ENCODE measurements around the gene CREB3L4.

Gene CREB3L4

GRCh38 chr1:153987621-153988020, 19.9 kb downstream of the CREB3L4 start:
- Histone ChIP-seq H2BK12ac (ENCODE audit: low read length) (no peak overlapping the region), H2BK120ac (ENCODE audit: low read depth, low read length) (no peak overlapping the region), H3K18ac (ENCODE audit: low read length) (no peak overlapping the region), H3K4me3 (ENCODE audit: low read length in 2 of 2) (no peak overlapping the region), H3K4ac (ENCODE audit: low read length) (no peak overlapping the region), H3K79me1 (ENCODE audit: low read depth, low read length) (peaks cover 5% of the 10 kb centered on the region), H2AFZ (ENCODE audit: low read length) (no peak overlapping the region), H3K23ac (ENCODE audit: low read depth, low read length, poor library complexity) (no peak overlapping the region), H3K27ac (replicated peaks; ENCODE audit: low read length) (no peak overlapping the region), H3K27me3 (ENCODE audit: control insufficient read depth in 3 of 3, insufficient read depth in 3 of 3, low read depth in 1 of 3, low read length in 3 of 3) (no peaks in the 10 kb centered on the region), H2AK5ac (ENCODE audit: low read depth, low read length) (no peak overlapping the region), H4K91ac (ENCODE audit: low read depth, low read length, poor library complexity) (no peak overlapping the region), H4K8ac (ENCODE audit: low read depth, low read length) (no peak overlapping the region), H2BK5ac (ENCODE audit: low read length) (no peak overlapping the region), H2BK15ac (ENCODE audit: low read length) (no peak overlapping the region), H3K4me2 (ENCODE audit: insufficient read depth, low read length, poor library complexity, severe bottlenecking) (no peak overlapping the region), H3K4me1 (ENCODE audit: control insufficient read depth in 2 of 2, insufficient read depth in 1 of 2, low read depth in 1 of 2, low read length in 2 of 2) (peaks cover 9 to 14% of the 10 kb centered on the region in 2 donors), H3K36me3 (replicated peaks in 1 of 2; ENCODE audit: control insufficient read depth in 2 of 2, insufficient read depth in 2 of 2, low read length in 2 of 2) (peaks cover 8 to 34% of the 10 kb centered on the region in 2 donors), H3K9me3 (replicated peaks in 1 of 2; ENCODE audit: control insufficient read depth in 2 of 2, insufficient read depth in 1 of 2, low read depth in 1 of 2, low read length in 2 of 2) (peaks cover 0 to 3% of the 10 kb centered on the region in 2 donors), H3K14ac (ENCODE audit: low read length) (no peak overlapping the region), H3K9ac (ENCODE audit: low read depth, low read length, poor library complexity) (no peak overlapping the region)
- no CpG with 5 or more reads among the region's 8 CpGs for WGBS, 2 donors (ENCODE audit: extremely low coverage in 2 of 2, insufficient read length in 2 of 2, insufficient replicate concordance in 1 of 2)
- DNase-seq (ENCODE audit: low spot score), result no peak

- Histone ChIP-seq H3K4ac (ENCODE audit: low read length) (no peak within 1 kb of the TSS), H2BK12ac (ENCODE audit: low read length) (no peak within 1 kb of the TSS), H3K27me3 (ENCODE audit: control insufficient read depth in 3 of 3, insufficient read depth in 3 of 3, low read depth in 1 of 3, low read length in 3 of 3) (no peaks in the 10 kb centered on the region), H3K9ac (ENCODE audit: low read depth, low read length, poor library complexity) (peak within 1 kb of the TSS; percentile 91), H2BK120ac (ENCODE audit: low read depth, low read length) (no peak within 1 kb of the TSS), H2AK5ac (ENCODE audit: low read depth, low read length) (peak within 1 kb of the TSS; percentile 68), H3K4me3 (ENCODE audit: low read length in 2 of 2) (peak within 1 kb of the TSS; percentile 84 to 95), H2AFZ (ENCODE audit: low read length) (peak within 1 kb of the TSS; percentile 84), H2BK5ac (ENCODE audit: low read length) (peak within 1 kb of the TSS; percentile 39), H3K79me1 (ENCODE audit: low read depth, low read length) (peaks cover 5% of the 10 kb centered on the region), H3K23ac (ENCODE audit: low read depth, low read length, poor library complexity) (peak within 1 kb of the TSS; percentile 99), H4K91ac (ENCODE audit: low read depth, low read length, poor library complexity) (no peak within 1 kb of the TSS), H4K8ac (ENCODE audit: low read depth, low read length) (no peak within 1 kb of the TSS), H2BK15ac (ENCODE audit: low read length) (no peak within 1 kb of the TSS), H3K4me1 (ENCODE audit: control insufficient read depth in 2 of 2, insufficient read depth in 1 of 2, low read depth in 1 of 2, low read length in 2 of 2) (peaks cover 4 to 8% of the 10 kb centered on the region in 2 donors), H3K14ac (ENCODE audit: low read length) (no peak within 1 kb of the TSS), H3K9me3 (replicated peaks in 1 of 2; ENCODE audit: control insufficient read depth in 2 of 2, insufficient read depth in 1 of 2, low read depth in 1 of 2, low read length in 2 of 2) (peaks cover under 1 to 5% of the 10 kb centered on the region in 2 donors), H3K36me3 (replicated peaks in 1 of 2; ENCODE audit: control insufficient read depth in 2 of 2, insufficient read depth in 2 of 2, low read length in 2 of 2) (peaks cover 23 to 44% of the 10 kb centered on the region in 2 donors), H3K18ac (ENCODE audit: low read length) (peak within 1 kb of the TSS; percentile 95), H3K4me2 (ENCODE audit: insufficient read depth, low read length, poor library complexity, severe bottlenecking) (peak within 1 kb of the TSS; percentile 78), H3K27ac (replicated peaks; ENCODE audit: low read length) (peak within 1 kb of the TSS; percentile 67)
- WGBS, 2 donors (ENCODE audit: extremely low coverage in 2 of 2, insufficient read length in 2 of 2, insufficient replicate concordance in 1 of 2), result no CpG with 5 or more reads among the region's 36 CpGs
- peak; percentile 91 for DNase-seq (ENCODE audit: low spot score)
Observed at GRCh38 chr1:153990468-153991150, 22.9 kb downstream of the CREB3L4 start, which contains the start of gene RPS27. Gene RPS27 (plus strand): TSS chr1:153990762. CDS start chr1:153990797, 35 bp downstream.

- WGBS, 2 donors (ENCODE audit: extremely low coverage in 2 of 2, insufficient read length in 2 of 2, insufficient replicate concordance in 1 of 2), result no CpG with 5 or more reads among the region's 9 CpGs
- no peak overlapping the region for H3K18ac ChIP-seq (ENCODE audit: low read length)
- H3K4me3 ChIP-seq (ENCODE audit: low read length in 2 of 2), result peak overlapping the region; percentile 84 to 95
- no peak overlapping the region for H3K23ac ChIP-seq (ENCODE audit: low read depth, low read length, poor library complexity)
- peak overlapping the region; percentile 39 for H2BK5ac ChIP-seq (ENCODE audit: low read length)
- H4K8ac ChIP-seq (ENCODE audit: low read depth, low read length), result no peak overlapping the region
- peak overlapping the region; percentile 78 for H3K4me2 ChIP-seq (ENCODE audit: insufficient read depth, low read length, poor library complexity, severe bottlenecking)
- H3K9ac ChIP-seq (ENCODE audit: low read depth, low read length, poor library complexity), result no peak overlapping the region
- peaks cover 3 to 6% of the 10 kb centered on the region in 2 donors for H3K9me3 ChIP-seq (replicated peaks in 1 of 2; ENCODE audit: control insufficient read depth in 2 of 2, insufficient read depth in 1 of 2, low read depth in 1 of 2, low read length in 2 of 2)
- H2BK12ac ChIP-seq (ENCODE audit: low read length), result no peak overlapping the region
- H3K27me3 ChIP-seq (ENCODE audit: control insufficient read depth in 3 of 3, insufficient read depth in 3 of 3, low read depth in 1 of 3, low read length in 3 of 3), result no peaks in the 10 kb centered on the region
- H3K4ac ChIP-seq (ENCODE audit: low read length), result no peak overlapping the region
- H3K79me1 ChIP-seq (ENCODE audit: low read depth, low read length), result peaks cover 5% of the 10 kb centered on the region
- peaks cover 25 to 45% of the 10 kb centered on the region in 2 donors for H3K36me3 ChIP-seq (replicated peaks in 1 of 2; ENCODE audit: control insufficient read depth in 2 of 2, insufficient read depth in 2 of 2, low read length in 2 of 2)
- H2AFZ ChIP-seq (ENCODE audit: low read length), result no peak overlapping the region
- no peak overlapping the region for H3K14ac ChIP-seq (ENCODE audit: low read length)
- no peak overlapping the region for H2AK5ac ChIP-seq (ENCODE audit: low read depth, low read length)
- no peak overlapping the region for H4K91ac ChIP-seq (ENCODE audit: low read depth, low read length, poor library complexity)
- no peak overlapping the region for H3K27ac ChIP-seq (replicated peaks; ENCODE audit: low read length)
- peaks cover 4 to 8% of the 10 kb centered on the region in 2 donors for H3K4me1 ChIP-seq (ENCODE audit: control insufficient read depth in 2 of 2, insufficient read depth in 1 of 2, low read depth in 1 of 2, low read length in 2 of 2)
- no peak overlapping the region for H2BK15ac ChIP-seq (ENCODE audit: low read length)
- H2BK120ac ChIP-seq (ENCODE audit: low read depth, low read length), result no peak overlapping the region
- DNase-seq (ENCODE audit: low spot score), result no peak
Observed at GRCh38 chr1:153991151-153991630, 23.5 kb downstream of the CREB3L4 start.

GRCh38 chr1:153991806-153992205, 24.1 kb downstream of the CREB3L4 start:
- no peak overlapping the region for H2BK12ac ChIP-seq (ENCODE audit: low read length)
- no CpG with 5 or more reads among the region's 2 CpGs for WGBS, 2 donors (ENCODE audit: extremely low coverage in 2 of 2, insufficient read length in 2 of 2, insufficient replicate concordance in 1 of 2)
- H3K9me3 ChIP-seq (replicated peaks in 1 of 2; ENCODE audit: control insufficient read depth in 2 of 2, insufficient read depth in 1 of 2, low read depth in 1 of 2, low read length in 2 of 2), result peaks cover 3 to 6% of the 10 kb centered on the region in 2 donors
- H4K8ac ChIP-seq (ENCODE audit: low read depth, low read length), result no peak overlapping the region
- H3K27me3 ChIP-seq (ENCODE audit: control insufficient read depth in 3 of 3, insufficient read depth in 3 of 3, low read depth in 1 of 3, low read length in 3 of 3), result no peaks in the 10 kb centered on the region
- H3K9ac ChIP-seq (ENCODE audit: low read depth, low read length, poor library complexity), result no peak overlapping the region
- no peak overlapping the region for H3K18ac ChIP-seq (ENCODE audit: low read length)
- H3K4me3 ChIP-seq (ENCODE audit: low read length in 2 of 2), result peak overlapping the region in 1 of 2 donors; percentile 84
- peaks cover 5% of the 10 kb centered on the region for H3K79me1 ChIP-seq (ENCODE audit: low read depth, low read length)
- no peak overlapping the region for H2BK120ac ChIP-seq (ENCODE audit: low read depth, low read length)
- no peak overlapping the region for H2AFZ ChIP-seq (ENCODE audit: low read length)
- H2BK5ac ChIP-seq (ENCODE audit: low read length), result no peak overlapping the region
- H2AK5ac ChIP-seq (ENCODE audit: low read depth, low read length), result no peak overlapping the region
- H3K4me1 ChIP-seq (ENCODE audit: control insufficient read depth in 2 of 2, insufficient read depth in 1 of 2, low read depth in 1 of 2, low read length in 2 of 2), result peaks cover 3 to 8% of the 10 kb centered on the region in 2 donors
- no peak overlapping the region for H3K4me2 ChIP-seq (ENCODE audit: insufficient read depth, low read length, poor library complexity, severe bottlenecking)
- no peak overlapping the region for H2BK15ac ChIP-seq (ENCODE audit: low read length)
- no peak overlapping the region for H4K91ac ChIP-seq (ENCODE audit: low read depth, low read length, poor library complexity)
- no peak overlapping the region for H3K23ac ChIP-seq (ENCODE audit: low read depth, low read length, poor library complexity)
- H3K14ac ChIP-seq (ENCODE audit: low read length), result no peak overlapping the region
- H3K36me3 ChIP-seq (replicated peaks in 1 of 2; ENCODE audit: control insufficient read depth in 2 of 2, insufficient read depth in 2 of 2, low read length in 2 of 2), result peaks cover 25 to 45% of the 10 kb centered on the region in 2 donors
- H3K4ac ChIP-seq (ENCODE audit: low read length), result no peak overlapping the region
- no peak overlapping the region for H3K27ac ChIP-seq (replicated peaks; ENCODE audit: low read length)
- DNase-seq (ENCODE audit: low spot score), result no peak

Data from neuronal stem cell (in vitro differentiated cells).